Measurements from ENCODE around the gene DNAJB1. TPM values are rescaled to one million over a fixed set of nuclear protein-coding genes. Genes with fewer than 3 reads are reported as not detected.

Gene DNAJB1
- total and polyA plus RNA-seq, 2 of the 13 experiments (the other 11 are each of a cell fraction or from before 2014, with no cell fraction given) = 87.5 to 97.3 TPM

DNA sequence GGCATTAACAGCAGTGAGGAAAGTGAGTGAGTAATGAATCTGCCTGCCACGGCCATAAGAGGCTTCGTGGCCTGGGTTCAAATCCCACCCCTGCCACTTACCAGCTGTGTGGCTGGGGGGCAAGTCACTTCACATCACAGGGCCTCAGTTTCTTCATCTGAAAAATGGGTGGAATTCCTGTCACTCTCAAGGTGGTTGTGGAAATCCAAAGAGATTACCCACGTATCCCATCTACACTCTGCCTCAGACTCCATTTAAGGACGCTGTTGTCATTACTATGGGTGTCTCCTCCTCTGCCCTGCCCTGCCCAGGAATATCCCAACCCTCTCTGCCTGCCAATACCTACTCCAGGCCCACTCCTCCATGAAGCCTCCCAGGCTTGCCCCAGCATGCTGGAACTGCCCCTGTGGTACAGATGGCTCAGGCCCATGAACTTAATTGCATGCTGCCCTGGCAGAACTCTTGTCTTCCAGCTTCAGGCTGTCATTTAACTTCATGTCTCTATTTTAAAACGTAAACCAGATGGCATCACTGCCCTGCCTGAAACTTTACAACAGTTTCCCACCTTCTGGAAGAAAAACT lies 25.4 kb downstream of the DNAJB1 start:
- H3K27me3 ChIP-seq (ENCODE audit: control insufficient read depth in 1 of 2, insufficient read depth in 2 of 2, low read length in 2 of 2) = no peaks in the 10 kb centered on the region
- 87% methylated on average over 5 of the region's 5 CpGs for WGBS (ENCODE audit: low lambda C conversion rate)
- ATAC-seq (no peak), DNase-seq (ENCODE audit: low spot score) (no peak), FAIRE-seq (no peak)
- no peaks in the 10 kb centered on the region for H4K20me1 ChIP-seq (ENCODE audit: insufficient read depth, low read length)
- BruUV-seq (replicated peaks) = no TSS peak
- H3K9ac ChIP-seq (ENCODE audit: insufficient read depth, low read depth, low read length) = no peak overlapping the region
- H3K9me3 ChIP-seq (ENCODE audit: low read length) = no peaks in the 10 kb centered on the region
- H3K36me3 ChIP-seq (replicated peaks in 1 of 2; ENCODE audit: control insufficient read depth in 1 of 2, insufficient read depth in 2 of 2, low read length in 2 of 2) = peaks cover 0 to 3% of the 10 kb centered on the region in 2 experiments; a peak in 1 of 5 replicates
- no peak for TF ChIP-seq ATF7 (IDR thresholded peaks at IDR 0.05)
- no peak for TF ChIP-seq ATF7 (CRISPR knock-in tag; IDR thresholded peaks at IDR 0.05)
- TF ChIP-seq, protein P1, sequence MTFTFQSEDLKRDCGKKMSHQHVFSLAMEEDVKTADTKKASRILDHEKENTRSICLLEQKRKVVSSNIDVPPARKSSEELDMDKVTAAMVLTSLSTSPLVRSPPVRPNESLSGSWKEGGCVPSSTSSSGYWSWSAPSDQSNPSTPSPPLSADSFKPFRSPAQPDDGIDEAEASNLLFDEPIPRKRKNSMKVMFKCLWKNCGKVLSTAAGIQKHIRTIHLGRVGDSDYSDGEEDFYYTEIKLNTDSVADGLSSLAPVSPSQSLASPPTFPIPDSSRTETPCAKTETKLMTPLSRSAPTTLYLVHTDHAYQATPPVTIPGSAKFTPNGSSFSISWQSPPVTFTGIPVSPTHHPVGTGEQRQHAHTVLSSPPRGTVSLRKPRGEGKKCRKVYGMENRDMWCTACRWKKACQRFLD (CRISPR knock-in tag; IDR thresholded peaks at IDR 0.05; ENCODE audit: borderline replicate concordance) = no peak
- TF ChIP-seq ZKSCAN5 (CRISPR knock-in tag; IDR thresholded peaks at IDR 0.05) = no peak
- peak; percentile 84 for TF ChIP-seq ZNF629 (CRISPR knock-in tag; conservative IDR thresholded peaks at IDR 0.05)
- no peak overlapping the region for H3K27ac ChIP-seq (ENCODE audit: extremely low read length, insufficient read depth, low read length)
- intact Hi-C loops (cut with micrococcal nuclease; ENCODE audit: unreplicated experiment) = no loop called here
- H3K4me2 ChIP-seq (ENCODE audit: low read depth, low read length) = no peak overlapping the region
- no peak overlapping the region for H2AFZ ChIP-seq (ENCODE audit: low read length)
- CTCF ChIA-PET (ENCODE audit: low intra/inter-chr PET ratio, low total read pairs) = no interaction called here
- POLR2A ChIA-PET = interaction anchor here (1.2 to 8.5 kb wide), 2 partner anchors 25 to 26 kb away, joined by 3 to 123 read pairs; partner anchors contain the start of gene DNAJB1
- H3K4me3 ChIP-seq (replicated peaks in 1 of 3; ENCODE audit: insufficient read depth in 1 of 3, low read depth in 2 of 3, low read length in 3 of 3) = no peak overlapping the region
- H3K79me2 ChIP-seq (ENCODE audit: insufficient read depth, low read length) = peaks cover 13% of the 10 kb centered on the region
- H3K4me1 ChIP-seq (ENCODE audit: insufficient read depth, low read length) = peaks cover 30% of the 10 kb centered on the region
- in situ Hi-C loops (cut with HindIII; ENCODE audit: extremely low pct_ligation_motif_present, low pct_unique_long_range_greater_than_20kb) = no loop called here

DNA sequence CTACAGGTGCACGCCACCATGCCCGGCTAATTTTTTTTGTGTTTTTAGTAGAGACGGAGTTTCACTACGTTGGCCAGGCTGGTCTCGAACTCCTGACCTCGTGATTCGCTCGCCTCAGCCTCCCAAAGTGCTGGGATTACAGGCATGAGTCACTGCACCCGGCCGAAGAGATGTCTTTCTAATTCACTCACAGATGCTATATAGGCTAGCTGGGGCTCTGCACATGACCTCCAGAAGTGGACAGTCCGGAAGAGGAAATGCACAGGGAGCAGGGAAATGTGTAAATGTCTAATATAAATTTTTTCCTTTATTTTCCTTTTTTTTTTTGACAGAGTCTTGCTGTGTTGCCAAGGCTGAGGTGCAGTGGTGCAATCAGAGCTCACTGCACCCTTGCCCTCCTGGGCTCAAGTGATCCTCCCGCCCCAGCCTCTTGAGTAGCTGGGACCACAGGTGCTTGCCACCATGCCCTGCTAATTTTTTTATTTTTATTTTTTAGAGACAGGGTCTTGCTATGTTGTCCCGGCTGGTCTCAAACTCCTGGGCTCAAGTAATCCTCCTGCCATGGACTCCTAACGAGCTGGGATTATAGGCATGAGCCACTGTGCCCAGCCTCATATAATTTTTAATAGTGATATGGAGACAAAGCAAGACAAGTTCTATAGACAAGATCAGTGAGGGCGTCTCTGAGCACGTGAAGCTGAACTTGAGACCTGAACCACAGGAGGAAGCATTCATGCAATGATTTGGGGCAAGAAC lies 30.6 kb downstream of the DNAJB1 start:
- Histone ChIP-seq H4K20me1 (ENCODE audit: insufficient read depth, low read length) (no peaks in the 10 kb centered on the region), H3K36me3 (replicated peaks in 1 of 2; ENCODE audit: control insufficient read depth in 1 of 2, insufficient read depth in 2 of 2, low read length in 2 of 2) (peaks cover 0 to 4% of the 10 kb centered on the region in 2 experiments; a peak in 2 of 5 replicates), H3K9me3 (ENCODE audit: low read length) (no peaks in the 10 kb centered on the region), H2AFZ (ENCODE audit: low read length) (no peak overlapping the region), H3K9ac (ENCODE audit: insufficient read depth, low read depth, low read length) (no peak overlapping the region), H3K4me2 (ENCODE audit: low read depth, low read length) (no peak overlapping the region), H3K4me3 (replicated peaks in 1 of 3; ENCODE audit: insufficient read depth in 1 of 3, low read depth in 2 of 3, low read length in 3 of 3) (no peak overlapping the region), H3K27ac (ENCODE audit: extremely low read length, insufficient read depth, low read length) (no peak overlapping the region), H3K27me3 (ENCODE audit: control insufficient read depth in 1 of 2, insufficient read depth in 2 of 2, low read length in 2 of 2) (no peaks in the 10 kb centered on the region), H3K4me1 (ENCODE audit: insufficient read depth, low read length) (no peaks in the 10 kb centered on the region), H3K79me2 (ENCODE audit: insufficient read depth, low read length) (no peaks in the 10 kb centered on the region)
- no TSS peak for BruUV-seq (replicated peaks)
- 97% methylated on average over 16 of the region's 16 CpGs for WGBS (ENCODE audit: low lambda C conversion rate)
- ATAC-seq = no peak
- ChIA-PET POLR2A (no interaction called here), CTCF (ENCODE audit: low intra/inter-chr PET ratio, low total read pairs) (no interaction called here)
- in situ Hi-C loops (cut with HindIII; ENCODE audit: extremely low pct_ligation_motif_present, low pct_unique_long_range_greater_than_20kb) = no loop called here
- DNase-seq (ENCODE audit: low spot score) = no peak
- no peak for FAIRE-seq
- intact Hi-C loops (cut with micrococcal nuclease; ENCODE audit: unreplicated experiment) = no loop called here
- TF ChIP-seq TARDBP (CRISPR knock-in tag; IDR thresholded peaks at IDR 0.05) = no peak
- TF ChIP-seq ZFP82 (CRISPR knock-in tag; IDR thresholded peaks at IDR 0.05; ENCODE audit: borderline replicate concordance) = no peak
- TF ChIP-seq ZNF121 (CRISPR knock-in tag; IDR thresholded peaks at IDR 0.05) = 0 out of 2 replicates have a peak, but pooled peaks have one; percentile 18
- TF ChIP-seq SRSF9 (IDR thresholded peaks at IDR 0.05; ENCODE audit: borderline replicate concordance, insufficient read depth, low read depth, low read length, poor library complexity, severe bottlenecking) = no peak
- TF ChIP-seq, protein P2, sequence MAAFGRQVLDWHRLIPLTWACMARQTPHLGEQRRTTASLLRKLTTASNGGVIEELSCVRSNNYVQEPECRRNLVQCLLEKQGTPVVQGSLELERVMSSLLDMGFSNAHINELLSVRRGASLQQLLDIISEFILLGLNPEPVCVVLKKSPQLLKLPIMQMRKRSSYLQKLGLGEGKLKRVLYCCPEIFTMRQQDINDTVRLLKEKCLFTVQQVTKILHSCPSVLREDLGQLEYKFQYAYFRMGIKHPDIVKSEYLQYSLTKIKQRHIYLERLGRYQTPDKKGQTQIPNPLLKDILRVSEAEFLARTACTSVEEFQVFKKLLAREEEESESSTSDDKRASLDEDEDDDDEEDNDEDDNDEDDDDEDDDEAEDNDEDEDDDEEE (CRISPR knock-in tag; IDR thresholded peaks at IDR 0.05) = no peak
- TF ChIP-seq ZFP37 (CRISPR knock-in tag; IDR thresholded peaks at IDR 0.05; ENCODE audit: borderline replicate concordance) = no peak
